Measurements from ENCODE around the gene ZNF512B. TPM values are rescaled to one million over a fixed set of nuclear protein-coding genes. Genes with fewer than 3 reads are reported as not detected.

The ZNF512B gene
- total RNA-seq, 1 experiment from 2014 or later, result 10.3 TPM

- ChIA-PET RAD21 (ENCODE audit: low non-redundant PET in 1 of 2, low total read pairs in 2 of 2, uncharacterized antibody in 2 of 2, unreplicated experiment in 2 of 2) (no interaction called here), CTCF (no interaction called here), POLR2A (no interaction called here)
Measured at GRCh38 chr20:64001607-64002011, 31.9 kb upstream of the ZNF512B start.

More at GRCh38 chr20:64001607-64002011, 31.9 kb upstream of the ZNF512B start:
- Histone ChIP-seq H2AFZ (ENCODE audit: low read depth, low read length, poor library complexity, severe bottlenecking) (no peak overlapping the region), H3K27ac (ENCODE audit: low read depth, low read length) (no peak overlapping the region), H4K20me1 (ENCODE audit: insufficient read depth) (no peaks in the 10 kb centered on the region), H3K4me1 (ENCODE audit: control insufficient read depth in 1 of 2, insufficient read depth in 2 of 2, low read length in 2 of 2) (no peaks in the 10 kb centered on the region), H3K27me3 (ENCODE audit: insufficient read depth, low read length) (no peaks in the 10 kb centered on the region), H3K9me2 (ENCODE audit: insufficient read depth) (no peaks in the 10 kb centered on the region), H3K9me3 (ENCODE audit: control insufficient read depth in 1 of 2, insufficient read depth in 1 of 2, low read depth in 1 of 2, low read length in 2 of 2) (no peaks in the 10 kb centered on the region), H3K9ac (ENCODE audit: low read length) (no peak overlapping the region), H3K36me3 (ENCODE audit: control insufficient read depth in 1 of 2, insufficient read depth in 2 of 2, low read length in 2 of 2) (peaks cover 28 to 40% of the 10 kb centered on the region in 2 experiments), H3K4me2 (ENCODE audit: low read length) (no peak overlapping the region), H3K79me2 (ENCODE audit: insufficient read depth, low read length) (peaks cover 29% of the 10 kb centered on the region; the same call in 1 of the 2 replicates), H3K4me3 (replicated peaks in 1 of 2; ENCODE audit: low read depth in 1 of 2, low read length in 2 of 2) (no peak overlapping the region)
- intact Hi-C loops (cut with micrococcal nuclease), result no loop called here
- BruUV-seq (replicated peaks), result no TSS peak
- TF ChIP-seq ZNF274 (IDR thresholded peaks at IDR 0.05; ENCODE audit: low read depth, low read length), result no peak
- no peak for TF ChIP-seq CBX3 (IDR thresholded peaks at IDR 0.05; ENCODE audit: low read depth)
- TF ChIP-seq CEBPB (IDR thresholded peaks at IDR 0.05; ENCODE audit: low read depth), result no peak
- TF ChIP-seq EZH2phosphoT487 (IDR thresholded peaks at IDR 0.05; ENCODE audit: borderline replicate concordance), result no peak
- TF ChIP-seq JUND (IDR thresholded peaks at IDR 0.05), result no peak
- TF ChIP-seq FOSL1 (IDR thresholded peaks at IDR 0.05; ENCODE audit: low read depth), result no peak
- no peak for TF ChIP-seq EZH2 (IDR thresholded peaks at IDR 0.05)
- no peak for TF ChIP-seq SP1 (IDR thresholded peaks at IDR 0.05; ENCODE audit: low read depth)
- TF ChIP-seq RAD21 (IDR thresholded peaks at IDR 0.05; ENCODE audit: low read depth), result no peak
- TF ChIP-seq TCF7L2 (IDR thresholded peaks at IDR 0.05; ENCODE audit: borderline replicate concordance, extremely low read depth, insufficient read depth, insufficient read length), result no peak
- TF ChIP-seq YY1 (IDR thresholded peaks at IDR 0.05; ENCODE audit: extremely low read depth, insufficient replicate concordance, low read depth, low read length), result no peak
- no peak for TF ChIP-seq ATF3 (IDR thresholded peaks at IDR 0.05)
- TF ChIP-seq REST (IDR thresholded peaks at IDR 0.05; ENCODE audit: low read depth), result no peak
- no peak for TF ChIP-seq ELF1 (IDR thresholded peaks at IDR 0.05; ENCODE audit: borderline replicate concordance, low read depth)
- ATAC-seq (no peak), DNase-seq (ENCODE audit: low read depth, low spot score) (no peak)

Measured in HCT116 (cell line).